ENCODE results near the gene PIGK.
"Not testable (repeated sequence)": the region's sequence is repeated elsewhere in the genome, so short reads cannot be mapped to it uniquely, and the experiment has no call there.

Gene PIGK

DNA sequence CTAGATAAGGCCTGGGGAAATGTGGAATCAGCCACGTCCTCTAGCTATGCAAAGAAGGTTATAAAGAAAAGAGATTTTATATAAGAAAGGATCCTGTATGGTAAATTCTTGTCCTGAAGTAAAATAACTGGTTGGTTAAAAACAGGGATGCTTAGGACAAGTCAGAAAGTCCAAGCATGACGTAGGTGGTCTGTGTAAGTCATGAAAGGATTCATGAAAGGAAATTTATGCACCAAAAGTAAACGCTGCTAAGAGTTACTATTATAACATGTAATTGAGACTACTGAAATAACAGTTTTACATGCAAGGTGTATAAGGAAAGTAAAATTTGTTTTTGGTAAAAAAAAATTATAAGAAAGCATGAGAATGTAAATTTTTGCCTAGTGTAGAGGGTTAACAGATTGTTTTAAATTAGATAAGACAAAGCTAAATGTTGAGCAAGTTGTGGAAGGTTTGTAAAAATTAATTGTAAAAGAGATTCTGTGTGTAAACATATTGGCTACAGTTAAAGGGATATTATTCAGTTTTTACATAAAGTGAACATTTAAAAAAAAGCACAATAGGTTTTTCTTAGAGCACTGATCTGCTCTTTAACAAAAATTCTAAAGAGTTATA lies 43.9 kb downstream of the PIGK start:
- no peaks in the 10 kb centered on the region for H3K36me3 ChIP-seq
- H3K27me3 ChIP-seq = no peaks in the 10 kb centered on the region
- intact Hi-C loops (cut with DNase I; ENCODE audit: low total_unique reads) = no loop called here
- H3K27ac ChIP-seq = no peak overlapping the region
- H3K9me3 ChIP-seq = no peaks in the 10 kb centered on the region
- H3K4me3 ChIP-seq = no peak overlapping the region
- H3K4me1 ChIP-seq = no peaks in the 10 kb centered on the region
- no peak for DNase-seq
- TF ChIP-seq, protein P1, sequence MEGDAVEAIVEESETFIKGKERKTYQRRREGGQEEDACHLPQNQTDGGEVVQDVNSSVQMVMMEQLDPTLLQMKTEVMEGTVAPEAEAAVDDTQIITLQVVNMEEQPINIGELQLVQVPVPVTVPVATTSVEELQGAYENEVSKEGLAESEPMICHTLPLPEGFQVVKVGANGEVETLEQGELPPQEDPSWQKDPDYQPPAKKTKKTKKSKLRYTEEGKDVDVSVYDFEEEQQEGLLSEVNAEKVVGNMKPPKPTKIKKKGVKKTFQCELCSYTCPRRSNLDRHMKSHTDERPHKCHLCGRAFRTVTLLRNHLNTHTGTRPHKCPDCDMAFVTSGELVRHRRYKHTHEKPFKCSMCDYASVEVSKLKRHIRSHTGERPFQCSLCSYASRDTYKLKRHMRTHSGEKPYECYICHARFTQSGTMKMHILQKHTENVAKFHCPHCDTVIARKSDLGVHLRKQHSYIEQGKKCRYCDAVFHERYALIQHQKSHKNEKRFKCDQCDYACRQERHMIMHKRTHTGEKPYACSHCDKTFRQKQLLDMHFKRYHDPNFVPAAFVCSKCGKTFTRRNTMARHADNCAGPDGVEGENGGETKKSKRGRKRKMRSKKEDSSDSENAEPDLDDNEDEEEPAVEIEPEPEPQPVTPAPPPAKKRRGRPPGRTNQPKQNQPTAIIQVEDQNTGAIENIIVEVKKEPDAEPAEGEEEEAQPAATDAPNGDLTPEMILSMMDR (IDR thresholded peaks at IDR 0.05) = no peak

DNA sequence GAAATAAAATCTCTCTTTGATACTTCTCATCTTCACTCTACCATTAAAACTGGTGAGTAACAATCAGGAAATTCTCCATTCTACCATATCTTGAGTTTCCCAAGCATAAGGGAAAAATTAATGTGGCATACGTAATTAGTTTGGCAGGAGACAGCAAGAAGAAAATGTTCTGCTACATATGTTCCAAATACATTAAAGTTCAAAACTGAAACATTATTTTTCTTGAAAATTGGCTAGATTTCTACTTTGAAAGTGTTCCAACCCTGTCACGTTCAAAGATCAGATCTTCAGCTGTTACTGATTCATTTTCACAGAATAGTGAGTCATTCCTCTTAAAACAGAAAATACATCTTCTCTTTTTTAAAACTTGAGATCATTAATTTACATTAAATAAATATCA lies 48.5 kb downstream of the PIGK start:
- intact Hi-C loops (cut with DNase I; ENCODE audit: low total_unique reads) = no loop called here
- DNase-seq = no peak
- Histone ChIP-seq H3K4me3 (no peak overlapping the region), H3K36me3 (no peaks in the 10 kb centered on the region), H3K27me3 (no peaks in the 10 kb centered on the region), H3K9me3 (no peaks in the 10 kb centered on the region), H3K4me1 (no peaks in the 10 kb centered on the region), H3K27ac (no peak overlapping the region)
- TF ChIP-seq, protein P1 (IDR thresholded peaks at IDR 0.05) = no peak

- TF ChIP-seq, protein P1 (IDR thresholded peaks at IDR 0.05) = no peak
- Histone ChIP-seq H3K27ac (no peak overlapping the region), H3K4me3 (no peak overlapping the region), H3K27me3 (no peaks in the 10 kb centered on the region), H3K36me3 (peaks cover 0 to 4% (median under 1%) of the 10 kb centered on the region in 3 donors), H3K9me3 (no peaks in the 10 kb centered on the region), H3K4me1 (no peaks in the 10 kb centered on the region)
- no peak for DNase-seq
- intact Hi-C loops (cut with DNase I; ENCODE audit: low total_unique reads) = no loop called here
Measured at GRCh38 chr1:77168358-77168757, 50.9 kb downstream of the PIGK start.

DNA sequence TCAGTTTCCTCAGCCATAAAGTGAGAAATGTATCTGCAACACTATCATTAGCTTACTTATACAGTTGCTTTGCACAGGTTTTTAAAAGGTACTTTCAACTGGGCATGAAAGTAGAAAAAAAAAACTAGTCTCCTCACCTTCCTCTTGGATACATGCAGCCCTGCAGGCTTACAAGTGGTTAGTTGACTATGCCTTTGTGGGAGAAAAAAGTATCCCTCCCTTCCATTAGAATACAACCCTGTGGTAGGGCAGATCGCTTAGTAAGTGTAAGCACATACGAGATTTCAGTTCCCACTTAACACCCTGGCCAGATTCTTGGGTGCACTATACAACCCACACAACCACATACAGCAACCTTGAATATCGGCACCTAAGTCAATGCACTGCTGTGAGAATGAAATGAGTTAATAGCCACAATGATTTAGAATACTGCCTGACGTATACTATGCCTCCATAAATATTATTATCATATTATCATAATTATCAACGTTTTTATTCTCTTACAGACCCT lies 54.7 kb downstream of the PIGK start:
- peaks cover 18 to 34% (median 26%) of the 10 kb centered on the region in 3 donors for H3K36me3 ChIP-seq
- TF ChIP-seq, protein P1 (IDR thresholded peaks at IDR 0.05) = no peak
- no peak overlapping the region for H3K27ac ChIP-seq
- no peaks in the 10 kb centered on the region for H3K9me3 ChIP-seq
- H3K4me1 ChIP-seq = no peaks in the 10 kb centered on the region
- intact Hi-C loops (cut with DNase I; ENCODE audit: low total_unique reads) = no loop called here
- H3K27me3 ChIP-seq = no peaks in the 10 kb centered on the region
- DNase-seq = no peak
- H3K4me3 ChIP-seq = no peak overlapping the region

GRCh38 chr1:77159706-77160105 lies 59.5 kb downstream of the PIGK start:
- H3K27ac ChIP-seq; H3K4me3 ChIP-seq; DNase-seq; intact Hi-C loops (cut with DNase I; ENCODE audit: low total_unique reads); H3K4me1 ChIP-seq; H3K27me3 ChIP-seq; H3K9me3 ChIP-seq: not testable (repeated sequence)
- peaks cover 17 to 42% (median 36%) of the 10 kb centered on the region in 3 donors for H3K36me3 ChIP-seq

DNA sequence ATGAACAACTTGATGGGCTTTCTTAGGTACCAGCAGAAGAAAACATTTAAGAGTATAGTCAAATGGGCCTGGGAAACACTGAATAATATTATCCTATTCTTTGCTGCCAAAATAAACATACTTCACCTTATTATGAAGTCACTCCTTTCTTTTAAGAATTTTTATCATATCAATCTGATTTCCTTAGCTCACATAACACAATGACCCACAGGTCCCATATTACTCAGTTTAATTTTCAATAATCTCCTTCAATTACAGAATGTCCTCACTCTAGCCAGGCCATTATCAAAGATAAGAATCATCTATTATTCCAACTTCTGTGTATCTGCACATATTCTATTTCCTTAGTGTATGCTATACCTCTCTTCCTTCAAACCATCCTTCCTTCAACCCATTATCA lies 63.0 kb downstream of the PIGK start:
- H3K9me3 ChIP-seq = no peaks in the 10 kb centered on the region
- no peaks in the 10 kb centered on the region for H3K27me3 ChIP-seq
- H3K36me3 ChIP-seq = peaks cover 15 to 29% (median 23%) of the 10 kb centered on the region in 3 donors
- no peak for DNase-seq
- no peak overlapping the region for H3K4me3 ChIP-seq
- TF ChIP-seq, protein P1 (IDR thresholded peaks at IDR 0.05) = no peak
- H3K27ac ChIP-seq = no peak overlapping the region
- H3K4me1 ChIP-seq = no peaks in the 10 kb centered on the region
- intact Hi-C loops (cut with DNase I; ENCODE audit: low total_unique reads) = no loop called here

Measured in tibial artery (tissue), 4 donors.